ENCODE measurements around the gene ABCB9.

Gene ABCB9

DNA sequence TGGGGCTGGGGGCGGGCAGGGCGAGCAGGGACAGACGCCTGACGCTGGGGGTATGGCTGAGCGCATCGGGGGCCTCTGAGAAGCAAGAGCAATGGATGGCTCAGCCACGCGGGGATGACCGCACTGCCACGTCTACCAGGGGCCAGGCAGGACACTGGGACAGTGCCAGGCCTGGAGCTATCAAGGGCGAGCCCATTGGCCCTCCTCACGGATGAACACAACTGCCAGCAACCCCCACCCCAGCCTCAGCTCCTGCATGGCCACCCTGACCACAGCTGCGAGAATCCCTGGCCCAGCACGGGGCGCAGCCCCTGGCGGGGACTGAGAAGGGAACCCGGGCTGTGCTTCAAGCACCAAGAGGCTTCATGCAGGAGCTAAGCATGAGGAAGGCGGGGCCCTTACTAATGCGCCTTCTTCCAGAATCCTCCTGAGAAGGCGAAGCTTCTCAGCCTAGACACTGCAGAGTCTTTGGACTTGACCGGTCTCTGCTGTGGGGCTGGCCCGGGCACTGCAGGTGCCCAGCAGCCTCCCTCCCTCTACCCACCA, 23.7 kb upstream of the ABCB9 start:
- FAIRE-seq (no peak), DNase-seq (ENCODE audit: insufficient read length, low spot score) (no peak)
- TF ChIP-seq POLR2A (IDR thresholded peaks at IDR 0.05; ENCODE audit: low read depth, low read length) = no peak

DNA sequence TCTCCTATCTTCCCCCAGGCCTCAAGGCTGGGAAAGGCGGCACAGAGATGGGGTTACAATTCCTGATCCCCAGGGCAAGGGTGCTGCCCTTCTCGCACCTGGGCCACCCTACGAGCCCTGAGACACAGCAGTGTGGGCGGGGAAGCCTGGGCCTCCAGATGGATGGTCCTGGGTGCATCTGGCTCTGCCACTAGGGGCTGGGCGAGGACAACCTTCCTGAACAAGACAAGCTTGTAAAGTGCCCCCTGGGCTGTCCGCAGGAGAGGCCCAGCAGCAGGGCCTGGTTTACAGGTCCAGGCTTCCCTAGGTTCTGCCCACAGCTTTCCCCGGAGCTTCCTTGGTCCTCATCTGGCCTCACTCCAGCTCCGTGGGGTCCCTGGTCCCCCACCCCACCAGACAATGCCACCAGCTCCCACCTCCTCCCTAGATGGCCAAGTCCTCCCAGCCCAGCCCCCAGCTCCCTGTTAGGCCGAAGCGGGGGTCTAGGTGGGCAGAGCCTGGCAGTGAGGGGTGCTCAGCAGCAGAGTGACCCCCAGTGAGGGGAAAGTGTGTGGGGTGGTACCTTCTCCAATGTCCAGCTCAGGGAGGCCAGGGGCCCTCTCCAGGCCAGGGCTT, 23.1 kb upstream of the ABCB9 start:
- DNase-seq (ENCODE audit: insufficient read length, low spot score) (no peak), FAIRE-seq (no peak)
- TF ChIP-seq POLR2A (IDR thresholded peaks at IDR 0.05; ENCODE audit: low read depth, low read length) = no peak

DNA sequence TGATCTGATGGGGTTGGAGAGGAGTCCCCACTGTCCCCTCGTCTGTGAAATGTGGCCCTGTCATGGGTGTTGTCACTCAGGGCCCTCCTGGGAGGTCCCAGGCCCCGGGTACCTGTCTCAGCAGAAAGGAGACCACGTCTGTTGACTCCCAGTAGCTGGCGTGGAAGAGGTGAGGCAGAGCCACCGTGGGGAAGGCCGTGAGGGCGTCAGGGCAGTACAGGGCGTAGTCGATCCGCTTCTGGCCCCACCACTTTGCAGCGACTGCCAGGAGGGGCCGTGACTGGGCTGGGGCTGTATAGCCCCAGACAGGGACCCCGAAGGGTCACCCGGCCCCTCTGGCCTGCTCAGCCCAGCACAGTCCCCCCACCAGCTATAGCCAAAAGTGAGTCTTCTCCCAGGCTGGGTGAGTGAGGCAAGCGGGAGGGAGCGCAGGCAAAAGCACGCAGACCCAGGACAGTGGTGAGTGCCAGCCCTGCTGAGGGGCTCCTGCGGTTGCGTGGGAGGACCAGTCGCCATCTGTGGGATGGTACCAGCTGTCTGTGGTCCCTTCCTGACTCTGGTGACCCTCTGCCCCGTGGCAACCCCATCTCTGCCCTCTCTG, 22.4 kb upstream of the ABCB9 start:
- no peak for FAIRE-seq
- TF ChIP-seq POLR2A (IDR thresholded peaks at IDR 0.05; ENCODE audit: low read depth, low read length) = no peak

DNA sequence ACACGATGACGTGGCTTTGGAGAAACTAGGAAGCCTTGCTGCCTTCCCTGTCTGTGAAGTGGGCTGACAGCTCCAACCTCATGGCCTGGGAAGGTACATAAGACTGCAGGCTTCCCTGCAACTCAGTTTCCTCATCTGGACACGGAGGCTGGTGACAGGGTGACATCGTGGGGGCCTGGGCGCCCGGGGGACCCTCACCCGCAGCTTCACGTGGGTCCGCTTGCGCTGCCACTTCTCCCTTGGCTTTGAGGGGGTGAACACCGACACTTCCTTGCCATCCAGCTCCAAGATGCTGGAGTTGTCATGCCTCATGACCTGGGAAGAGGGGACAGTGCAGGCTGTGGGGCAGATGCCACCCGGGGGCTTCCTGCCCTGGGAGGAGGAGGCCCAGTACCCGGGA, 21.8 kb upstream of the ABCB9 start:
- TF ChIP-seq POLR2A (IDR thresholded peaks at IDR 0.05; ENCODE audit: low read depth, low read length) = no peak
- DNase-seq (ENCODE audit: insufficient read length, low spot score) (no peak), FAIRE-seq (no peak)

More for the DNA sequence above, 22.4 kb upstream of the ABCB9 start:
- no peak for DNase-seq (ENCODE audit: insufficient read length, low spot score)

DNA sequence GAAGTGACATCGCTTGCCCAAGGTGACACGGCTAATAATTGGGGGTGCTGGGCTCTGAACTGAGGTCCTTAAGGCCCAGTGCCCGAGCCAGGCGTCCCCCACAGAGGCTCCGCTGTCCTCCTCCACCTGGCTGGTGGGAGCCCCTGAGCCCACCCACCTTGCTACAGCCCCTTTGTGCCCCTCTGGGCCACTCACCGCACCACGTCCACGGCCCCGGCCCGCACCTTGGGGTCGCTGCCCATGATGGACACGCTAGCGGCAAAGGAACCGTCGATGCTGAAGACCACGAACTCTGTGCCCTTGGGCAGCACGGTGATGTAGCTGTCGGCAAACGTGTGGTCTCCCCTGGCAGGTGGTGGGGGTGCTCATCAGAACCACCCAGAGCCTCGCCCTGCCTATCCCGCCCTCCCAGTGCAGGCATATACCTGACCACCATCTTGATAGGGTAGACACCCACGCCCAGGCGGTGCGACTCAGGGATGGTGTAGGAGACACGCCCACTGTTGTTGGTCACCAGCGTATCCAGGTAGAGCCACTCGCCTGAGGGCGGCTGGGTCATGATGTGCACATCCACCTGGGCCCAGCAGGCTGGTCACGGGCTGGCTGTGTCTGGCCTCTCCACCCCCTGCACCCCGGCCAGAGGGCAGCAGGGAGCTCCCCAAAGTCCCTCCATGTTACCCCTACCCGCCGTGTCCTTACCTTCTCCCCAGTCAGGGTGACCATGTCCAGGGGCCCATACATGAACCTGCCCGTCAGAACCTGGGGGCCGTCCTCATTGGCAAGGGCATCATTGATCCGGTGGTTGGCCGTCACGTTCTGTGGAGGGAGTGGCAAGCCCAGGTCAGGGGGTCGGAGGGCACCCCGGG, 21.1 kb upstream of the ABCB9 start:
- DNase-seq (ENCODE audit: insufficient read length, low spot score) (no peak), FAIRE-seq (no peak)
- no peak for TF ChIP-seq POLR2A (IDR thresholded peaks at IDR 0.05; ENCODE audit: low read depth, low read length)

DNA sequence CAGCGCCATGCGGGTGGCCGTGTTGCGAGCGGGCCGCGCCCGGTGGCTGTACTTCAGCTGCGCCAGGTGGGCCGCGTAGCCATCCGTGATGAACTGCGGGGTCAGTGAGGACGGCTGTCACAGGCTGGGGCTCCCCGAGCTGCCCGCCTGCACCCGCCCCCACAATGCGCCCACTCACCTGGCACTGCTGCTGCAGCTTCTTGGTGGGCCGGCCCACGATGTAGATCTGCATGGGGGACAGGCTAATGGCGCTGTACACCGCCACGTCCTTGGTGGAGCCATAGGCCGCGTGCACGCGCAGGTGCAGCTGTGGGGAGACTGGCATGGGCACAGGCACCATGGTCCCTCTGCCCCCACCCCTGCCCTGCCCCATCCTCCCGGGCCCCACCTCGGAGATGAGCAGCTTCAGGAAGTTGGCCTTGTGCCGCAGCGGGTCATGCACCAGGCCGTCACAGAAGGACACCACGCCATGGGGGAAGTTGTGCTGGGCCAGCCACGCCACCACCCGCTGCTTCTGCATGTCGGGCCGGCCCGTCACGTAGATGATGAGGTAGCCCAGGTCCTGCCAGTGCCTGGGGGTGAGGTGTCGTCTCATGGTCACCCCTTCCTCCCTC, 20.1 kb upstream of the ABCB9 start:
- DNase-seq (ENCODE audit: insufficient read length, low spot score) (no peak), FAIRE-seq (no peak)
- TF ChIP-seq POLR2A (IDR thresholded peaks at IDR 0.05; ENCODE audit: low read depth, low read length) = no peak

DNA sequence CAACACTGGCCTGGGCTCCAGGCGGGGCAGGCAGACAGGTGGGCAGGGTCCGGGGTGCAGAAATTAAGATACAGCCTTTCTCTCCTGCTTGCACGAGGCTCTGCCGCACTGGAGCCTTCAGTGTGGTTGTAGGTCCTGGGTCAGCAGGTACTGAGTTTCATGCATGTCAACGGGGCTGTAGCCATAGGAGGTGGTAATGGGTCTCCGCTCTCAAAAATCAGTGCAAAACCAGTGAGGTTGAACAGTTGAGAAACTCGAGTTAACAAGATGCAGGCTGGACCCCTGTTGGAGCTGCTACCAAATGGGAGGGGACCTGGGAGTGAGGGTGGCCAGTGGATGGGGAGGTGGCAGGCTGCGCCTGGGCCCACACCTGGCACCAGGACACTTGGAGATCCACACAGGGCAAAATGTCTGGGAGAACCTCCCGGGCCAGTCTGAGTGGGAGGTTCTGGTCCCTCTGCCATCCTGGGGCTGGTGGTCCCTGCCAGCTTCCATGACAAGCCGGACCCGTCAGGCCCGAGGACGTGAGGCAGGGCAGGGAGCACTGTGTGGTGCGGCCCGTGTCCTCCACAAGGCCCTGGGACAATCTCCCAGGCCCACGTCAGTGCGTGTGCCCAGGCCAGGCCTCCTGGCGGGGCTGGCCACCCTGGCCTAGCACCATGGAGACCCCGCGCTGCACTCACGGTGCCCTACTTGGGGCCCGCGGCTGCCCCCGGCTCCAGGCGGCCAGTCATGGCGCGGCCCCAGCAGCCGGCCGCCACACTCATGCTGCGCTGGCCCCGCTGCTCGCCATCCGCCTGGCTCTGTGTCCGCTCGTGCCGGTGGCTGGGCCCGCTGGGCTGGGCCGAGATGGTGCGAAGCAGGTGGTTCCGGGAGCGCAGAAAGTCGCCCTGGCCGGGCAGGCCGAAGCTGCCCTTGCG, 19.3 kb upstream of the ABCB9 start:
- no peak for FAIRE-seq
- no peak for TF ChIP-seq POLR2A (IDR thresholded peaks at IDR 0.05; ENCODE audit: low read depth, low read length)
- DNase-seq (ENCODE audit: insufficient read length, low spot score) = no peak

DNA sequence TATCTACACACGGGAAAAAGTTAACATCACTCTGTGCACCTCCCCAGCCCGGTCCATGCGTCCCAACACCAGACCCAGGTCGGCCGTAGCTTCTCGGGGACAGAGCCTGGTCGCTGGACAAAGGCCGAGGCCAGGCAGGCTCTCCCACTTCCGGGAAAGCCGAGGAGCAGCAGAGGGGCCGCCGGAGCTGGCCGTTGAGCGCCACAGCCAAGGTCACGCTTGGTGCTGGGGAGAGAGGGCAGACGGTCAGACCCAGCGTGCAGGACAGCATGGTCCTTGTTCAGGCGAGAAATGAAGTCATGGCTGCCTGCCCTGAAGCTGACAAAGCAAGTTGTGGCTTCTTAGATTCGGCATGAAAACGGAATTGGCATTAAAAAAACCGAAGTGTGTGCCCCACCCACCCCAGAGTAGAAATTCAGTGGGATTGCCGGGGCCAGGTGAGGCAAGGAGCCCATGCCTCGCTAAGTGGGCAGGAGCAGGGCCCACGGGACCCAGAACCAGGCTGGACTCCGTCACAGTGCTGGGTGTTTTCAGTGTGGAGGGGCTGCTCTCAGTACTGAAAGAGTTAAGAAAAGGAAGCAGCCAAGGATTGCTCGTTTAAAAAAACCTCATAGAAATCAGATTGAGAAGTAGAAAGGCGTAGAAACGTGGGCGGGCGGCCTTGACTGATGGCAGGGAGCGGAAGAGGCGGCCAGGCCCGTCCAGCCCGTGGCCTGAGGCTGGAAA, 18.5 kb upstream of the ABCB9 start:
- DNase-seq (ENCODE audit: insufficient read length, low spot score) = no peak

DNA sequence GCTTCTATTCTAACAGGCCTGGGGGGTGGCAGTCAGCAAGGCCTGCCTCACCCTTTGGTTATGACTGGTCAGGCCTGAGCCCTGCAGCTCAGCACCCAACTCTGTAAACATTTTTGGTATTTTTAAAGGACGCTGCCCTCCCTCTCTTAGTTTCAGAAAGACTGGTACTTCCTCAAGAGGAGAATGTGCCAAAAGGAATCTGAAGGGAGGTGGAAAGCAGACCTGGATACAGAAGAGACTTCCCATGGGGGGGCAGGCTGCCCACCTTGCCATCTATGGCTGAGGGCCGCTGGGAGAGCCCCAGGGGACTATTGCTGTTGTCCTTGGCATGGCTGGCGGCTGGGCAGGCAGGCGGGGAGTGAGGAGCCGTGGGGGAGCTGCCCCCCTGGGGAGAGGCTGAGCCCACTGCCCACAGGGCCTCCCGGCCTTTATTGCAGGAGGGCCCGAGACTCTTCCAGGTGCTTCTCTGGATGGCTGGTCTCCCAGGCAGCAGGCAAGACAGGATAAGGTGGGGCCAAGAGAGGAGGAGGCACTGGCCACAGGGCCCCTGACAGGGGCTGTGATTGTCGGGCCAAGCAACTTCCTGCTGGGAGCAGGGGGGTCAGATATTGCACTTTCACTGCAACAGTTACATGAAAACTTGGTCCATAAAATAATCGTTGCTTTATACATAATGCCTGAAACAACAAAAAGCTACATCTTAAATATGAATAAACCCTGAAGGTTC, 17.7 kb upstream of the ABCB9 start:
- FAIRE-seq = no peak
- TF ChIP-seq POLR2A (IDR thresholded peaks at IDR 0.05; ENCODE audit: low read depth, low read length) = no peak
- DNase-seq (ENCODE audit: insufficient read length, low spot score) = no peak

More for the DNA sequence above, 18.5 kb upstream of the ABCB9 start:
- TF ChIP-seq POLR2A (IDR thresholded peaks at IDR 0.05; ENCODE audit: low read depth, low read length) = no peak
- FAIRE-seq = no peak

DNA sequence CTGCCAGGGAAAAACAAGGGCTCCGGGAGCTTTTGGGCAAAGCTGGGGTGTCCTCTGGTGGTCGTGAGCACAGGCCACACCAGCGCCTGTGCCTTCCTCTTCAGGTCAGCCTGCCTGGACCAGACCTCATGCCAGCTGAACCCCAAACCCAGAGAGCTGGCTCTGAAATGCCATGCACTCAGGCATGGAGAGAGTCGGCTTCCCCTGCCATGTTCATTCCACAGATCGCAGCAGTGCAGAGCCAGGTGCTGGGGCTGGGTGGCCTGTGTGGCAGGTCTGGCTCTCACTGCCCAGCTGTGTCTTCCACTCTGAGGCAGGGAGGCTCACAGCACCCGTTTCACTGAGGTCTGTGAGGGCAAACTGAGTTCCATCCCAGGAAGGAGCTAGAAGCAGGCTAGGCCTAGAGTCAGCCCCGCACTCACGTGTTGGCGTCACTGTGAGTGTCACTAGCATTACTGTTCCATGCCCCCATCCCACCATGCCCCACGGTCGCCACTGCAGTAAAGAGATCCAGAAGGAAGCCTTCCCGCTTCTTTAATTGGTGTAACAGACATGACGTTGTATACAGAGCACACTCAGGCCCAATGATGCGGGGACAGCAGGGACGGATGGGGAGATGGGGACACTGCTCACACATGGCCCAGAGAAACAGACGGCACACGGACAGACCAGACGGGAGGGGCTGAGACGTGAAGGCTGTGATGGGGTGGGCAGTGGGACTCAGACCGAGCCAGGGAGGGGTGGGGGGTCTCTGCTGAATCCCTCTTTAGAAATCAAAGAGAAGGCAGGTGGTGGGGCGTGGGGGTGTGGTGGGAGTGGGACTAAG, 16.9 kb upstream of the ABCB9 start:
- FAIRE-seq (no peak), DNase-seq (ENCODE audit: insufficient read length, low spot score) (no peak)
- no peak for TF ChIP-seq POLR2A (IDR thresholded peaks at IDR 0.05; ENCODE audit: low read depth, low read length)

DNA sequence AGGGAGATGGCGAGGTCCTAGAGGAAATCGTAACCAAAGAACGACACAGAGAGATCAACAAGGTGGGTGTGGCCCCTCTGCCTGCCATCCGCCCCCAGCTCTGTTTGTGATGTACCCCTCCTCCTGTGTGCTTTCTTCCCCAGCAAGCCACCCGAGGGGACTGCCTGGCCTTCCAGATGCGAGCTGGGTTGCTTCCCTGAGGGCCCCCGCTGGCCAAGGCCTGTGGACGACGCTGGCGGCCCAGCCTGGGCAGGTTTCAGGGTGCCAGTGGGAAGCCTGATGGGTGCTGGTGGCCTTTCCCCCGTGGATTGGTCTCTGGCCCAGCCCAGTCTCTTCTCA, 16.2 kb upstream of the ABCB9 start:
- no peak for TF ChIP-seq POLR2A (IDR thresholded peaks at IDR 0.05; ENCODE audit: low read depth, low read length)
- no peak for DNase-seq (ENCODE audit: insufficient read length, low spot score)
- FAIRE-seq = no peak

All from H54 (cell line).